ENCODE data around the gene PBX1. TPM values are rescaled to one million over a fixed set of nuclear protein-coding genes. Genes with fewer than 3 reads are reported as not detected.

Gene PBX1
- total and polyA plus RNA-seq, 2 experiments from 2014 or later = 40.0 to 104 TPM

GRCh38 chr1:164703960-164704411 is 145.0 kb downstream of the PBX1 start (continued):
- no peak for TF ChIP-seq REST (IDR thresholded peaks at IDR 0.05; ENCODE audit: unreplicated experiment)
- no peak for TF ChIP-seq EZH2phosphoT487 (IDR thresholded peaks at IDR 0.05; ENCODE audit: unreplicated experiment)
- TF ChIP-seq ETS1 (IDR thresholded peaks at IDR 0.05) = no peak

GRCh38 chr1:164704954-164705353 is 146.0 kb downstream of the PBX1 start:
- H3K27me3 Mint-ChIP-seq (ENCODE audit: insufficient read depth, low read depth, poor library complexity) = peaks cover 4% of the 10 kb centered on the region

More at GRCh38 chr1:164704954-164705353, 146.0 kb downstream of the PBX1 start:
- Histone ChIP-seq H3K9me2 (ENCODE audit: insufficient read depth) (no peaks in the 10 kb centered on the region; the same call in 1 of the 2 replicates), H3K4me2 (no peak overlapping the region), H4K20me1 (replicated peaks; ENCODE audit: insufficient read depth) (peaks cover 13% of the 10 kb centered on the region; the same call in 1 of the 2 replicates), H3K36me3 (ENCODE audit: insufficient read depth) (no peaks in the 10 kb centered on the region), H2AFZ (no peak overlapping the region), H3K4me3 (no peak overlapping the region), H3F3A (replicated peaks; ENCODE audit: low read depth) (no peaks in the 10 kb centered on the region), H3K79me2 (replicated peaks; ENCODE audit: insufficient read depth) (peaks cover 99% of the 10 kb centered on the region), H3K27me3 (ENCODE audit: insufficient read depth) (no peaks in the 10 kb centered on the region), H3K27ac (ENCODE audit: low read depth) (no peak overlapping the region), H3K4me1 (ENCODE audit: insufficient read depth) (peaks cover 36% of the 10 kb centered on the region)
- DNase-seq (ENCODE audit: low spot score) (peak; percentile 64), ATAC-seq (peak; percentile 53)
- H3K36me3 Mint-ChIP-seq (ENCODE audit: low read depth) = peaks cover 1% of the 10 kb centered on the region; the same call in 1 of the 3 replicates
- H3K4me1 Mint-ChIP-seq = peaks cover 71% of the 10 kb centered on the region
- H3K27ac Mint-ChIP-seq = no peak overlapping the region
- H3K4me3 Mint-ChIP-seq = no peak overlapping the region
- TF ChIP-seq CTCF (conservative IDR thresholded peaks at IDR 0.05; ENCODE audit: low read depth in 2 of 2) (peak; percentile 49 to 55), ZNF114 (CRISPR knock-in tag; IDR thresholded peaks at IDR 0.05) (no peak)
- no peaks in the 10 kb centered on the region for H3K9me3 Mint-ChIP-seq

Data from GM23338 (cell line).